Muscle of leg (tissue), 11 donors: ENCODE data around the gene MLEC. TPM values are rescaled to one million over a fixed set of nuclear protein-coding genes. Genes with fewer than 3 reads are reported as not detected.
"Not testable (repeated sequence)": the region's sequence is repeated elsewhere in the genome, so short reads cannot be mapped to it uniquely, and the experiment has no call there.

Experiments used
- DNase-seq: peaks from one replicate; pipeline ENCODE4 v3.0.0; 2013
- H3K27ac ChIP-seq: one replicate; pipeline ENCODE4 v1.5.1; 2013; ENCODE audit warnings: mild to moderate bottlenecking, low read length, control low read depth
- H3K27me3 ChIP-seq: one replicate; pipeline ENCODE4 v1.6.1; 2013; ENCODE audit warnings: low read length; ENCODE audit not compliant: control insufficient read depth, insufficient read depth
- H3K36me3 ChIP-seq: one replicate; pipeline ENCODE4 v1.6.1; 2013; ENCODE audit warnings: low read length; ENCODE audit not compliant: control insufficient read depth, insufficient read depth
- H3K4me1 ChIP-seq: one replicate; pipeline ENCODE4 v1.6.1; 2013; ENCODE audit warnings: low read length; ENCODE audit not compliant: control insufficient read depth, insufficient read depth
- H3K4me3 ChIP-seq: one replicate; pipeline ENCODE4 v1.5.1; 2013; ENCODE audit warnings: low read length, control low read depth
- H3K9me3 ChIP-seq: replicated peaks from 2 replicates; pipeline ENCODE4 v1.6.1; 2013; ENCODE audit warnings: low read depth, low read length; ENCODE audit not compliant: control insufficient read depth
- whole genome bisulfite sequencing: methylation state at CpG from one replicate; pipeline ENCODE4 v1.1.5; 2013; ENCODE audit warnings: missing lambda C conversion rate; ENCODE audit not compliant: insufficient coverage; 5-methylcytosine and 5-hydroxymethylcytosine counted together
- polyA plus RNA-seq, 8 donors: library from polyadenylated mRNA; unstranded; fragments of 120-200 nt; gene quantifications; one replicate each; pipeline versions ENCODE4 v1.2.1 to v1.2.3, GENCODE V29; 2013; ENCODE audit warnings: inconsistent platforms in 1 of 8, low replicate concordance in 1 of 8; ENCODE audit not compliant: insufficient read length in 8 of 8, insufficient read depth in 1 of 8
- total RNA-seq: library from RNA; stranded (reverse); fragments of 120-200 nt; gene quantifications from one replicate; pipeline ENCODE4 v1.2.4, GENCODE V29; 2013

Gene MLEC
- total and polyA plus RNA-seq, 9 donors, result 60.5 to 98.4 (median 78.2) TPM

DNA sequence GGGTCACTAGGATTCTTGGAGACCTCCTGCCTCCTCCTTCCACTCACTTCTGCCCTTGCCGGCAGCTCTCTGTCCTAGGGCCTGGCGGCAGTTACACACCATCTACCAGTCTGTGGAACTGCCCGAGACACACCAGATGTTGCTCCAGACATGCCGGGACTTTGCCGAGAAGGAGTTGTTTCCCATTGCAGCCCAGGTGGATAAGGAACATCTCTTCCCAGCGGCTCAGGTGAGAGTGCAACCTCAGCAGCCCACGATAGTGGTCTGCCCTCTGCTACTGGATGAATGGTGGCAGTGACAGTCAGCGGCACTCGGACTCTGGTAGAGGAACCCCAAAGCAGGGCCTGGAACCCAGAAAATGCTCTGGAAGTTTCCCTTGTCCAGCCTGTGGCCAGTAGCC lies 40.0 kb downstream of the MLEC start:
- H3K4me1 ChIP-seq, result peaks cover 17% of the 10 kb centered on the region
- no peak overlapping the region for H3K27ac ChIP-seq
- no peak overlapping the region for H3K4me3 ChIP-seq
- no peak for DNase-seq
- WGBS, result 91% methylated on average over 9 of the region's 9 CpGs
- no peaks in the 10 kb centered on the region for H3K27me3 ChIP-seq
- no peaks in the 10 kb centered on the region for H3K9me3 ChIP-seq
- H3K36me3 ChIP-seq, result peaks cover 29% of the 10 kb centered on the region

DNA sequence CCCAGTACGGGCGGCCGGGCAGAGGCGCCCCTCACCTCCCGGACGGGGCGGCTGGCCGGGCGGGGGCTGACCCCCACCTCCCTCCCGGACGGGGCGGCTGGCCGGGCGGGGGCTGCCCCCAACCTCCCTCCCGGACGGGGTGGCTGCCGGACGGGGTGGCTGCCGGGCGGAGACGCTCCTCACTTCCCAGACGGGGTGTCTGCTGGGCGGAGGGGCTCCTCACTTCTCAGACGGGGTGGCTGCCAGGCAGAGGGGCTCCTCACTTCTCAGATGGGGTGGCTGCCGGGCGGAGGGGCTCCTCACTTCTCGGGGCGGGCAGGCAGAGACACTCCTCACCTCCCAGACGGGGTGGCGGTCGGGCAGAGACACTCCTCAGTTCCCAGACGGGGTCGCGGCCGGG lies 45.2 kb downstream of the MLEC start:
- H3K27me3 ChIP-seq, H3K4me1 ChIP-seq, DNase-seq, H3K27ac ChIP-seq, H3K9me3 ChIP-seq, H3K4me3 ChIP-seq: not testable (repeated sequence)
- H3K36me3 ChIP-seq, result peaks cover 19% of the 10 kb centered on the region
- WGBS, result 96% methylated on average over 21 of the region's 35 CpGs

DNA sequence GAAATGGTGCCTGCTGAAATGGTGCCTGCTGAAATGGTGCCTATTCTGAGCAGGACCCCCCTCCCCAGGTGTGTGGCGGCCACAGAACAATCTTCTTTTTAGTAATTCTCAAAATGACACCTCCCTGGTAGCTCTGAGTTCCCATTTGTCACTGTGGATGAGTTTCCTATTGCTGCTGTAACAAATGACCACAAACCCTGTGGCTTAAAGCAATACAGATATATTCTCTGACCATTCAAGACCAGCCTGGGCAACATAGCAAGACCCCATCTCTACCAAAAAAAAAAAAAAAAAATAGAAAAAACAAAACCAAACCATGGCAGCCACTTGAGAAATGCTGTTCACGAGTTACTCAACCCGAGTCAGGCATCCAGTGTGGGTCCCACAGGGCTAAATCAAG lies 46.6 kb downstream of the MLEC start:
- Histone ChIP-seq H3K9me3 (no peaks in the 10 kb centered on the region), H3K4me1 (peaks cover 5% of the 10 kb centered on the region), H3K27me3 (no peaks in the 10 kb centered on the region), H3K4me3 (no peak overlapping the region), H3K27ac (no peak overlapping the region), H3K36me3 (peaks cover 20% of the 10 kb centered on the region)
- DNase-seq, result no peak
- 82% methylated on average over 2 of the region's 3 CpGs for WGBS

DNA sequence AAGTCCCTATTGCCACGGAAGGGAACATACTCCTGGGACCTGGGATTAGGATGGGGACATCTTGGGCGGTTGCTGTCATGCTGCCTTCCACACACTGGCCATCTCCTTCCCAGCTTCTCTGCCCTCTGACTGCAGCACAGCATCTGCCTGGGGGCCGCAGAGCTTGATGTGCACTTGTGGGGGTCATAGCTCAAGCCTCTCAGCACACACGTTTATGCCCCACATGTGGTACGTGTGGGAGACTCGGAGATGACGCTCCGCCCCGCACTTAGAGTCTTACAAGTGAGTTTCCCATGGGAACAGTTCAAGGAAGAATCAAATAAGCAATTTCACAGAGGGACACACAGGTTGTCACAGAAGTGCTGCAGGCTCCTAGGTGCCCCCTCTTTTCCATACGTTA lies 47.3 kb downstream of the MLEC start:
- no peak overlapping the region for H3K4me3 ChIP-seq
- H3K27ac ChIP-seq, result no peak overlapping the region
- H3K9me3 ChIP-seq, result no peaks in the 10 kb centered on the region
- H3K27me3 ChIP-seq, result no peaks in the 10 kb centered on the region
- peaks cover 23% of the 10 kb centered on the region for H3K36me3 ChIP-seq
- peaks cover 7% of the 10 kb centered on the region for H3K4me1 ChIP-seq
- WGBS, result 95% methylated on average over 7 of the region's 10 CpGs
- DNase-seq, result no peak

DNA sequence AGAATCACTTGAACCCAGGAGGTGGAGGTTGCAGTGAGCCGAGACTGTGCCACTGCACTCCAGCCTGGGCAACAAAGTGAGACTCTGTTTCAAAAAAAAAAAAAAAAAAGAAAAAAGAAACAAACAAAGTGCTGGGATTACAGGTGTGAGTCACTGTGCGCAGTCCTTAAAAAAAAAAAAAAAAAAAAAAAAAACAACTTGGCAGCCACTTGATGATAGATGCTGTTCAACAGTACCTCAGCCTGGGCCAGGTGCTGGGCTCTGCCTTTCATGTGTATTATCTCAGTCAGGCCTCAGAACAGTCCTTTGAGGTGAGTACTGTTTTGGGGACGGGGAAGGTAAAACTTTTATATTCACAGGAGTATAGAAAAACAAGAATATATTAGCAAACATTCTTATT lies 48.2 kb downstream of the MLEC start:
- WGBS, result no CpG with 5 or more reads among the region's 3 CpGs
- H3K27me3 ChIP-seq, result no peaks in the 10 kb centered on the region
- no peak overlapping the region for H3K27ac ChIP-seq
- peaks cover 22% of the 10 kb centered on the region for H3K36me3 ChIP-seq
- no peaks in the 10 kb centered on the region for H3K9me3 ChIP-seq
- H3K4me1 ChIP-seq, result peaks cover 7% of the 10 kb centered on the region
- no peak overlapping the region for H3K4me3 ChIP-seq
- DNase-seq, result no peak

DNA sequence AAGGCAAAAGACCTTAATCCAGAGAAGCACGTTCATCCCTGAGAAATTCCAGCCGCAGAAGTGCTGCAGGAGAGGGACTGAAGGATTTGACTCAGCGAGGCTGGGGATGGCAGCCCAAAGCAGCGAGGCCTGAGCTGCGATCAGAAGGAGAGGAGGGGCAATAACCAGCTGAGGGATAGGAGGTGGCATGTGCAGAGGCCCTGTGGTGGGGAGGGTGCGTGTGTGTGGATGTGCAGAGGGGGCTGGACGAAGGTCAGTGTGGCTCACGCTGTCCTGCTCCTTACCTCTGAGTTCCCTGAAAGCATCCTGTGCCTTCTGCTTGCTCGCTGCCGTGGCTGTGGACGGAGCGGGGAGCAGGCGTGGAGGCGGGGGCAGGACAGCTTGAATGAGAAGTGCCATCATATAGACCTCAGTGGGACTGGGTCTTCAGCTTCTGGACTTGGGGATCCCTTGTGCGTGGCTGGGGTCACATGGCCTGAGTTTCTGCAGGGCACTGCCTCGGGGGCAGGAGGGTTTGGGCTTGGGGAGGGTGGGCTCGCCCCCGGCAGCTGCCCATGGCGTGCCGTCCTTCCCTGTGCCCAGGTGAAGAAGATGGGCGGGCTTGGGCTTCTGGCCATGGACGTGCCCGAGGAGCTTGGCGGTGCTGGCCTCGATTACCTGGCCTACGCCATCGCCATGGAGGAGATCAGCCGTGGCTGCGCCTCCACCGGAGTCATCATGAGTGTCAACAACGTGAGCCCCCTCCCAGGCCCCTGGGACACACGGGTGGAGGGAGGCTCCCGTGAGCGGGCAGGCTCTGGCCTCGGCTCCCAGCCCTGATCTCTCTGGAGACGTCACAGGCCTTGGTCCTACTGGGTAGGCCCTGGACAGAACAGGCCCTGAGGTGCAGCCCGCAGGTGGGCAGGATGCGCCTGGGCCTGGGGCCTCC lies 49.7 kb downstream of the MLEC start:
- H3K4me3 ChIP-seq, result no peak overlapping the region
- peaks cover 10% of the 10 kb centered on the region for H3K4me1 ChIP-seq
- WGBS, result 83% methylated on average over 36 of the region's 38 CpGs
- no peak overlapping the region for H3K27ac ChIP-seq
- DNase-seq, result no peak
- no peaks in the 10 kb centered on the region for H3K27me3 ChIP-seq
- no peaks in the 10 kb centered on the region for H3K9me3 ChIP-seq
- peaks cover 17% of the 10 kb centered on the region for H3K36me3 ChIP-seq

DNA sequence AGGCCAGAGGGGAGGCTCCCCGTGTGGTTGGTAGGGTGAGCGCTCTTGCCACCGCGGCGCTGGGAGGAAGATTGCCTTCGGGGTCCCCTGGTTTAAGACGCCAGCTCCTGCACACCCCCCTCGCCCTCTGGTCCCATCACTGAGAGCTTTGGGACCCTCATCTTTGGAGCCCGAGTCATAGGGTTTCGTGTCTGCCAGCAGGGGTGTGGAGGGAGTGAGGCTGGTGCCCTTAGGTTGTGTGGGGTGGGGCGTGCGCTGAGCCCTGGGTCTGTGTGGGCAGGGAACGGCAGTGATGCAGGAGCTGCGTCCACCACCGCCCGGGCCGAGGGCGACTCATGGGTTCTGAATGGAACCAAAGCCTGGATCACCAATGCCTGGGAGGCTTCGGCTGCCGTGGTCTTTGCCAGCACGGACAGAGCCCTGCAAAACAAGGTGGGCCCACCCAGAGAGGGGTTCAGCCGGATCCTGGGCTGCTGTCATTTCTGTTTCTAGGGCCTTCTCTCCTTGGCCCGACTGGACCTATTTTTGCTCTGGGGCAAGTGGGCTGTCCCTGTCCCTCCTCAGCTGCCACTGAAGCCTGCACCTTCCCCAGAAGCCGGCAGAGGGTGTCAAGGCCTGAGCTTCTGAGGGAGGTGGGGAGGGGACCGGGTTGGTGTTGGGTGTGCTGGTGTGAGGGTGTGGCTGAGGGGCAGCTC lies 50.8 kb downstream of the MLEC start:
- Histone ChIP-seq H3K9me3 (no peaks in the 10 kb centered on the region), H3K4me1 (peaks cover 16% of the 10 kb centered on the region), H3K4me3 (no peak overlapping the region), H3K36me3 (peaks cover 17% of the 10 kb centered on the region), H3K27me3 (no peaks in the 10 kb centered on the region), H3K27ac (no peak overlapping the region)
- WGBS, result 86% methylated on average over 20 of the region's 25 CpGs
- no peak for DNase-seq

DNA sequence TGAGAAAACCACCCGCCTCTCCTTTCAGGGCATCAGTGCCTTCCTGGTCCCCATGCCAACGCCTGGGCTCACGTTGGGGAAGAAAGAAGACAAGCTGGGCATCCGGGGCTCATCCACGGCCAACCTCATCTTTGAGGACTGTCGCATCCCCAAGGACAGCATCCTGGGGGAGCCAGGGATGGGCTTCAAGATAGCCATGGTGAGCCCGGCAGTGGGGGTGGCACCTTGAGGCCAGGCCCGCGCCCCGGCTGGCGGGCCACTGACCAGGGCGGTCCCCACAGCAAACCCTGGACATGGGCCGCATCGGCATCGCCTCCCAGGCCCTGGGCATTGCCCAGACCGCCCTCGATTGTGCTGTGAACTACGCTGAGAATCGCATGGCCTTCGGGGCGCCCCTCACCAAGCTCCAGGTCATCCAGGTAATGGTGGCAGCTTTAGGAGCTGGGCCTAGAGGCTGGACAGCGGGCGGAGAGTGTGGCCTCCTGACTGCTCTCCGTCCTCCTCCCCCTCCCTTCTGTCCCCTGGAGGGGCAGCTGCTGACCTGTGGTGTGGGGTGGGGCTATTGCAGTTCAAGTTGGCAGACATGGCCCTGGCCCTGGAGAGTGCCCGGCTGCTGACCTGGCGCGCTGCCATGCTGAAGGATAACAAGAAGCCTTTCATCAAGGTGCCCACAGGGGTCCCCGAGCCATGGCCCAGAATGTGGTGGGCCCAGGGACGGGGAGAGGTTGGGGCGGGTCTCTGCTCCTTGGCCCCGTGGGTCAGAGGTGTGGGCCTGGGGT lies 51.5 kb downstream of the MLEC start:
- no peaks in the 10 kb centered on the region for H3K27me3 ChIP-seq
- H3K27ac ChIP-seq, result no peak overlapping the region
- 77% methylated on average over 18 of the region's 31 CpGs for WGBS
- no peaks in the 10 kb centered on the region for H3K9me3 ChIP-seq
- no peak for DNase-seq
- H3K36me3 ChIP-seq, result peaks cover 17% of the 10 kb centered on the region
- H3K4me3 ChIP-seq, result no peak overlapping the region
- peaks cover 16% of the 10 kb centered on the region for H3K4me1 ChIP-seq

DNA sequence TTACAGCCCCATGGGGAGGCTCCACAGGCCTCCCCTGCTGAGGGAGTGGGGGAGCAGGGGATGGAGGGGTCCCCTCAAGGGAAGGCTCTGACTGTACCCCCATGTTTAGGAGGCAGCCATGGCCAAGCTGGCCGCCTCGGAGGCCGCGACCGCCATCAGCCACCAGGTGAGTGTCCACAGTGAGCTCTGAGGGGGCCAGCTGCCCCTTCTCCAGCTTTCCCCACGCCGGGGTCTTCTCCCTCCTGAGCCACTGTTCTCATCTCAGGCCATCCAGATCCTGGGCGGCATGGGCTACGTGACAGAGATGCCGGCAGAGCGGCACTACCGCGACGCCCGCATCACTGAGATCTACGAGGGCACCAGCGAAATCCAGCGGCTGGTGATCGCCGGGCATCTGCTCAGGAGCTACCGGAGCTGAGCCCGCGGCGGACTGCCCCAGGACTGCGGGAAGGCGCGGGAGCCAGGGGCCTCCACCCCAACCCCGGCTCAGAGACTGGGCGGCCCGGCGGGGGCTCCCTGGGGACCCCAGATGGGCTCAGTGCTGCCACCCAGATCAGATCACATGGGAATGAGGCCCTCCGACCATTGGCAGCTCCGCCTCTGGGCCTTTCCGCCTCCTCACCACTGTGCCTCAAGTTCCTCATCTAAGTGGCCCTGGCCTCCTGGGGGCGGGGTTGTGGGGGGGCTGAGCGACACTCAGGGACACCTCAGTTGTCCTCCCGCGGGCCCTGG lies 52.2 kb downstream of the MLEC start:
- no peak for DNase-seq
- H3K4me3 ChIP-seq, result no peak overlapping the region
- 90% methylated on average over 38 of the region's 38 CpGs for WGBS
- peaks cover 17% of the 10 kb centered on the region for H3K36me3 ChIP-seq
- H3K27me3 ChIP-seq, result no peaks in the 10 kb centered on the region
- no peaks in the 10 kb centered on the region for H3K9me3 ChIP-seq
- peaks cover 16% of the 10 kb centered on the region for H3K4me1 ChIP-seq
- no peak overlapping the region for H3K27ac ChIP-seq
